GM19452 (cell line): ENCODE results near the gene REPS1.
"Not testable (repeated sequence)": the region's sequence is repeated elsewhere in the genome, so short reads cannot be mapped to it uniquely, and the experiment has no call there.

Experiments
- ATAC-seq: cut with Tn5 transposase; IDR thresholded peaks from one replicate; pipeline ENCODE4 v1.9.1; 2021; ENCODE audit not compliant: unreplicated experiment

The REPS1 gene

GRCh38 chr6:138943089-138943625 is 44.9 kb downstream of the REPS1 start:
- ATAC-seq = no peak

- ATAC-seq = not testable (repeated sequence)
Measured at GRCh38 chr6:138936873-138937272, 51.2 kb downstream of the REPS1 start.

- no peak for ATAC-seq
Measured at GRCh38 chr6:138931660-138932059, 56.4 kb downstream of the REPS1 start.

GRCh38 chr6:138926579-138926978 is 61.5 kb downstream of the REPS1 start:
- no peak for ATAC-seq

- ATAC-seq = no peak
Measured at GRCh38 chr6:138925806-138926205, 62.2 kb downstream of the REPS1 start.

- no peak for ATAC-seq
Measured at GRCh38 chr6:138923561-138923960, 64.5 kb downstream of the REPS1 start.

GRCh38 chr6:138920906-138921305 is 67.1 kb downstream of the REPS1 start:
- ATAC-seq = no peak

- ATAC-seq = no peak
Measured at GRCh38 chr6:138914701-138915100, 73.4 kb downstream of the REPS1 start.

GRCh38 chr6:138912308-138912707 is 75.7 kb downstream of the REPS1 start:
- no peak for ATAC-seq

- ATAC-seq = no peak
Measured at GRCh38 chr6:138909975-138910374, 78.1 kb downstream of the REPS1 start.

GRCh38 chr6:138909511-138909910 is 78.5 kb downstream of the REPS1 start:
- no peak for ATAC-seq

- ATAC-seq = no peak
Measured at GRCh38 chr6:138907167-138907566, 80.9 kb downstream of the REPS1 start.

GRCh38 chr6:138897031-138897430 is 91.0 kb downstream of the REPS1 start:
- ATAC-seq = no peak

- ATAC-seq = no peak
Measured at GRCh38 chr6:138896104-138896756, 91.8 kb downstream of the REPS1 start.

- ATAC-seq = no peak
Measured at GRCh38 chr6:138891255-138891986, 96.6 kb downstream of the REPS1 start.

GRCh38 chr6:138885156-138885819 is 102.8 kb downstream of the REPS1 start:
- no peak for ATAC-seq

GRCh38 chr6:138882369-138883017 is 105.6 kb downstream of the REPS1 start:
- ATAC-seq = peak; percentile 70

- no peak for ATAC-seq
Measured at GRCh38 chr6:138873191-138873590, 114.9 kb downstream of the REPS1 start.

GRCh38 chr6:138869398-138869797 is 118.7 kb downstream of the REPS1 start:
- no peak for ATAC-seq

- no peak for ATAC-seq
Measured at GRCh38 chr6:138868181-138868580, 119.9 kb downstream of the REPS1 start.

GRCh38 chr6:138865480-138866109 is 122.5 kb downstream of the REPS1 start:
- ATAC-seq = no peak
